ENCODE measurements around the gene CENPT.
A peak's percentile ranks its signal among the peaks of the same experiment; 100 is the strongest.

CENPT gene

DNA sequence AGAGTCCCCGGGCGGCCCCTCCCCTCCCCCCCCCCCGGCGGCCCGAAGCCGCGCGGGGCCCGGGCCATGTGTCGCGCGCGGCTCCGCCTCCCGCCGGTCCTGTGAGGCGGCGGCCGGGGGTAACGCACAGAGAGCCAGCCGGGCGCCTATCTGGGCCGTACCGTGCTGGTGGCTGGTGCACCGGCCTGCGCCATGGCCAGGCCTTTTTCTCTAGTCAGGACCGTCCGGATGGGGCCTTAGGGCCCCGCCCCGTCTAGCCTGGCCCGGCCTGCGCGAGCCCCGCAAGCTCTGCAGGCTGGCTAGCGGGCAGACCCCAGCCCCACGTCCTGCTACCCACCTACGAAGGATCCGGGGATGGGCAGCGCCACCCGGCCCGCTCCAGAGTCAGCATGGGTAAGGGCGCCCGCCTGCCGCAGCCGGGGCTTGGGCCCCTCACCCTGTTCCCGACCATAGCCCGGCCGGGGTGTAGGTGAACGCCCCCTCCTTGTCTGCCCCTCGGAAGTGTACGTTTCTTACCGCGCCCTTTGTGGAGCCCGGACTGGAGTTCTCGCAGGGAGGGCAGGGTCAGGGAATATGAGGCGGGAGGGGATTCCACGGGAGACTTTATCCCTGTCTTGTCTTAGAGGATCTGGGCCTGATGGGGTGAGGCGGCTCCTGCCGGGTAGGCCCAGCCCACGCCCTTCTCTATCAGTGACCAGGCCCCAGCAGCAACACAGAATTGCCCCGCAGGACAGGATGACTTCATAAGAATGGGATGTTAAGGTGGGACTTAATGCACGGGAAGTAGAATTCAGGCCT, at the start of gene CENPT:
Gene CENPT, minus strand, starts transcription at position 630 of the 798 bp plus-strand sequence. CDS start 13,834 bp downstream, outside the sequence.
- peak; percentile 76 for DNase-seq

DNA sequence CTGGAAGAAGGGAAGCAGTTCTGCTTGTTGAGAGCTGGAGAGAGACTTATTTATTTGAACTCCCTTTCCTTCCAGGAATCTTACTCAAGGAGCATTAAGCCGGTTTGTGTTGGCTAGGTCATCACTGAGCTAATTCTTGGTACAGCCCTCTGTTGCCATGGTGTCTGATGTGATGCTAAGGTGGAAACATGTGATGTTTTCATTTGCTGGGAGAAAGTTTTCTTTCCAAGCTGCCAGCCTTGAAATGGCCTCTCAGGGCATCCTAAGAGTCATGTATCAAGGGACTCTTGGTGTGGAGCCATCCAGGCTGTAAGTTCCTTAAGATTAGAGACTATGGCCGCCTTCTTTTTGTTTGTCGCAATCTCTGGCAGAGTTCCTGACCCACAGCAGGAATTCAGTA, 49.7 kb upstream of the CENPT start:
- DNase-seq: no peak

- no peak for DNase-seq
Measured at GRCh38 chr16:67893743-67894399, 46.4 kb upstream of the CENPT start.

DNA sequence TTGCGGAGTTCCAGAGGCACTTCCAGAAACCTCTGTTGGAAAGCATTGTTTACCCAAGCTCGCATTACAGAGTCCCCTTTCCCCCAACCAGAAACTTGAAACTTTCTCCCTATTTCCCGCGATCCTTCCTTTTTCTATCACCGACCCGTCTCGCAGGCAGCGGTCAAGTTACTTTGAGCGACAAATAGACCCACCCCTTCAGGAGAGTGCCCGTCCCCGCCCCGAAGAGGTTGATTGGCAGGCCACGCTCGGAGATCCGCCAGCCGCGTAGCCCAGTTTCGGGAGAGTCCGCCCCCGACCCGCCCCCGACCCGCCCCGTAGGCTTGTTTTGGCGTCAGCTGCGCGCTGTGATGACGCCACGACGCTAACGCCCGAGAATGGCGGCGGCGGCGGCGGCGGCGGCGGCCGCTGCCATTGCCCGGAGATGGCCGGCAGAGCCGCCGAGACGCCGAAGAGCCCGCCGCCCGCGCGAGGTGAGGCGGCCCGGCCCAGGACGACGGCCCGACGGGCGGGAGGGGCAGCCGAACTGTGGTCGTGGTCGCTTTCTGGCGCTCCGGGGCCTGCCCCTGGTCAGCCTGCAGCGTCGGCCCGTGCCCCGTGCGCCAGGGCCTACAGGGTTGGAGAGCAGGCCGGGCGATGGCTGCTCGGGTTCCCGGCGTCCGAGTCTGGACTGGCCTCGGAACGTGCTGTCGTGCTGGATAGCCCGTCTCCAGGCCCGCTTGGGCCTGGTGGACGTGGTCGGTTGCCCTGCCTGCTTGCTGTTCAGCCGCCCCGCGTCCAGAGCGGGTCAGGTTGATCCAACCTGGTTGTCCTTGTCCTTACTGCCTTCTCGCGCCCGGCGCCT, 45.6 kb upstream of the CENPT start, which contains the start of gene PSKH1:
Gene PSKH1, plus strand, starts transcription at position 356 of the 844 bp plus-strand sequence. CDS start 15,496 bp downstream, outside the sequence.
- DNase-seq: peak; percentile 100

DNA sequence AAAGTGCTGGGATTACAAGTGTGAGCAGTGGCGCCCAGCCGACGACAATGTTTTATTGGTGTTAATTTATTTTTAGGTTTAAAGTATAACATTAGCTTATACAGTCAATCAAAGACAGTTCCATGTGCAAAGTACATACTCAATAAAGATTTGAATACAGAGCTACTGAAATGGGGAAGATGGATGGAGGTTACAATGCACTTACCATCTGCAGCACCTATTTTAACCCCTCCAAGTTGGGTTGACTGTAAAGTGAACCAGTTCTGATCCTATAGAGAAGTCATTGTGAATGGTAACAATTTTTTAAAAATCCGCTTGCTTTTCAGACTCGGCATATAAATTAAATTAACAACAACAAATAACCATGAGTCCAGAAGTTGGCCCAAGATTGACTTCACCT, 44.9 kb upstream of the CENPT start:
- DNase-seq: no peak

DNA sequence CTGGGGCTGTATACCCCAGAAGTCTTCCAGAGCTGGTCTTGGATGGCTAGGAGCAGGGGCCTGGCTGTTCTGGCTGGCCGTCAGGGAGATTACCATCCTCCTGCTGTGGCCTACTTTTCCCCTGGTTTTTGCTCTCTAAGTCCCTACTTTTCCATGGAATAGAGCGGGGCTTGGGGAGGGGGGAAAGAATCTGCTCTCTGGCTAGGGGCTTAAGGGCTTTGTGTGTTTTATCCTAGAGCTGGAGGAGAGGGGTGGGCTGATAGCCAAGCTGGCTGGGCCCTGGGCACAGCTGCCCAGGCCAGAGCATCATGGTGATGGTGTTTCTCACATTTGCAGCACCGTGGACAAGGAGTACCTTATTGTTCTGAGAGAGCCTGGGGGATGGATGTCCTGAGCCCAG, 40.8 kb upstream of the CENPT start:
- no peak for DNase-seq

DNA sequence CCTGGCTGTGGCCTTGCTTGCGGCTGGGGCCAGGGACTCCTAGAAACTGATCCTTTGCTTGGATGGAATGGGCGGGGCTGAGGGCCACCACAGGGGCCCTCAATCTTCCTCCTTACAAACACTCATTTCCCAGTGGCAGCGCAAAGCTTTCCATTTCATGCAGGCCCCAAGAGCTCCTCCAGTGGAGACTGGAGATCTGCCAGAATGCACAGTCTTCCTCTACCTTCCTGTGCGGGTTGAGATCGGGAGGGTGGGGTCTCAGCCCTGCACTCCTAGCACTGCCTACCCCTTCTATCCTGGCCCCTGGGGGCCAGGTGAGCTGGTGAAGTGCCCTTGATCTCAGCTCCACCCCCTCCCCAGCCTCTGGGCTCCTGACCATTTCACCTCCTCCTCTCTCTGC, 38.9 kb upstream of the CENPT start:
- DNase-seq: no peak

DNA sequence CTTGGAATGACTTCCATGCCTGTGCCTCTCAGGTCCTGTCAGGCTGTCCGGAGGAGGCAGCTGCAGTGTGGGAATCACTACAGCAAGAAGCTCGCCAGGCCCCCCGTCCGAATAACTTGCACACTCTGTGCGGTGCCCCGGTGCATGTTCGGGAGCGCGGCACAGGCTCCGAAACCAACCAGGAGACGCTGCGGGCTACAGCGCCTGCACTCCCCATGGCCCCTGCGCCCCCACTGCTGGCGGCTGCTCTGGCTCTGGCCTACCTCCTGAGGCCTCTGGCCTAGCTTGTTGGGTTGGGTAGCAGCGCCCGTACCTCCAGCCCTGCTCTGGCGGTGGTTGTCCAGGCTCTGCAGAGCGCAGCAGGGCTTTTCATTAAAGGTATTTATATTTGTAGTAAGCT, 38.5 kb upstream of the CENPT start:
- no peak for DNase-seq

- DNase-seq: no peak
Measured at GRCh38 chr16:67885545-67885944, 38.1 kb upstream of the CENPT start.

- DNase-seq: no peak
Measured at GRCh38 chr16:67884684-67885083, 37.2 kb upstream of the CENPT start, which contains the start of gene NRN1L. Gene NRN1L (plus strand): TSS chr16:67884885. CDS start chr16:67884904, 19 bp downstream.

- peak; percentile 97 for DNase-seq
Measured at GRCh38 chr16:67883872-67884261, 36.4 kb upstream of the CENPT start.

GRCh38 chr16:67883146-67883871, 35.8 kb upstream of the CENPT start:
- DNase-seq: no peak

DNA sequence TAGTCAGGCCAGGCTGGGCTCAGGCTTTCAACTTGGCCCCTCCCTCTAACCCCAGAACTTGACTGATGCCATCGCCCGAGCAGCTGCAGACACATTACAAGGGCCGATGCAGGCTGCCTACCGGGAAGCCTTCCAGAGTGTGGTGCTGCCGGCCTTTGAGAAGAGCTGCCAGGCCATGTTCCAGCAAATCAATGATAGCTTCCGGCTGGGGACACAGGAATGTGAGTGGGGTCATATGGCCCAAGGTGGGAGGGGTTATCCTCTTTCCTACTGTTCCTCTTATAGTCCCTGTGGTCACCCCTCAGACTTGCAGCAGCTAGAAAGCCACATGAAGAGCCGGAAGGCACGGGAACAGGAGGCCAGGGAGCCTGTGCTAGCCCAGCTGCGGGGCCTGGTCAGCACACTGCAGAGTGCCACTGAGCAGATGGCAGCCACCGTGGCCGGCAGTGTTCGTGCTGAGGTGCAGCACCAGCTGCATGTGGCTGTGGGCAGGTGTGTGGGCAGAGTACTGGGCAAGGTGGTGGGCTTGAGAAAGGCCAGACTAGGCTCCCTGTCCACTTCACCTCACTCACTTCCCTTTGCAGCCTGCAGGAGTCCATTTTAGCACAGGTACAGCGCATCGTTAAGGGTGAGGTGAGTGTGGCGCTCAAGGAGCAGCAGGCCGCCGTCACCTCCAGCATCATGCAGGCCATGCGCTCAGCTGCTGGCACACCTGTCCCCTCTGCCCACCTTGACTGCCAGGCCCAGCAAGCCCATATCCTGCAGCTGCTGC, 35.1 kb upstream of the CENPT start:
- no peak for DNase-seq

- DNase-seq: no peak
Measured at GRCh38 chr16:67881621-67882161, 34.2 kb upstream of the CENPT start.

- DNase-seq: no peak
Measured at GRCh38 chr16:67880584-67880983, 33.1 kb upstream of the CENPT start.

DNA sequence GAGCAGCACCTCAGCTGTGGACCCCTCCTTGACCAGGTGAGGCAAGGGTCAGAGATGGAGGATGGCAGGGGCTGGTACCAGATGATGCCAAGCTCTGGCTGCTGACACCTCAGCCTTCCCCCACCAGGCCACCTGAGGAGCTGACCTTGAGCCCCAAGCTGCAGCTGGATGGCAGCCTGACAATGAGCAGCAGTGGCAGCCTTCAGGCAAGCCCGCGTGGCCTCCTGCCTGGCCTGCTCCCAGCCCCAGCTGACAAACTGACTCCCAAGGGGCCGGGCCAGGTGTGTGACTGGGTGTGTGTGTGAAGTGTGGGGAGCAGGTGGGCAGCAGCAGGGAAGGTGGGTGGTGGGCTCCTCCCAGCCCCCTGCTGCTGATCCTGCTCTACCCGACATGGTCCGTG, 32.4 kb upstream of the CENPT start:
- DNase-seq: no peak

DNA sequence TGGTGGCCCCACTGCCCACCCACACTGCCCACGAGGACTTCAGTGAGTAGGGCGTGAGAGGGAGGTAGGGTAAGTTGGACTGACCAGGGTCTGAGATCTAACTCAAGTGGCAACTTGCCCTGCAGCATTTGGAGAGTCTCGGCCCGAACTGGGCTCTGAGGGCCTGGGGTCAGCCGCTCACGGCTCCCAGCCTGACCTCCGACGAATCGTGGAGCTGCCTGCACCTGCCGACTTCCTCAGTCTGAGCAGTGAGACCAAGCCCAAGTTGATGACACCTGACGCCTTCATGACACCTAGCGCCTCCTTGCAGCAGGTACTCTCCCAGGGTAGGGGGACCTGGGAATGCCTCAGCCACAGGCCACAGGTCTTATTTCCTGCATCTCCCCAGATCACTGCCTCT, 32.0 kb upstream of the CENPT start:
- no peak for DNase-seq

DNA sequence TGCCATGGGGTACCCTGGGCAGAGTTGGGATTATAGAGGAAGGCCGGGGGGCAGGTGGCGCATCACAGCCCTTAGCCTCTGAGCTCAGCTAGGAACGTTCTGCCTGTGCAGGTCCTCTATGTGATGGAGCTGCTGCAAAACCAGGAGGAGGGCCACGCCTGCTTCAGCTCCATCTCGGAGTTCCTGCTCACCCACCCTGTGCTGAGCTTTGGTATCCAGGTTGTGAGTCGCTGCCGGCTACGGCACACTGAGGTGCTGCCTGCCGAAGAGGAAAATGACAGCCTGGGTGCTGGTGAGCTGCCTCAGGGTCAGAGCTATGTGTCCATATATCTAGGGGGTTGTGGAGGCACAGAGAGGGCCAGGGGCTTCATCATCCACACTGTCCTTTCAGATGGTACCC, 31.4 kb upstream of the CENPT start:
- DNase-seq: no peak

DNA sequence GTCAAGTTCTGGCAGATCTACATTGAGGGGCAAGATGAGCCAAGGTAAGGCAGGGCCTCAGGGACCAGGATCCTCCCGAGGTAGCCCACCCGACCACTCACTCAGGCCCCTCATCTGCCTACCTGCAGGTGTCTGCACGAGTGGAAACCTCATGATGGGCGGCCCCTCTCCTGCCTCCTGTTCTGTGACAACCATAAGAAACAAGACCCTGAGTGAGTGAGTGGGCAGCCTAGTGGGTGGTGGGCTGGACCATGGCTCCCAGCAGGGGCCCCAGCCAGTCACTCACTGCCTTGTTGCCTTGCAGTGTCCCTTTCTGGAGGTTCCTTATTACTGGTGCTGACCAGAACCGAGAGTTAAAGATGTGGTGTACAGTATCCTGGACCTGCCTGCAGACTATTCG, 30.7 kb upstream of the CENPT start:
- DNase-seq: no peak

DNA sequence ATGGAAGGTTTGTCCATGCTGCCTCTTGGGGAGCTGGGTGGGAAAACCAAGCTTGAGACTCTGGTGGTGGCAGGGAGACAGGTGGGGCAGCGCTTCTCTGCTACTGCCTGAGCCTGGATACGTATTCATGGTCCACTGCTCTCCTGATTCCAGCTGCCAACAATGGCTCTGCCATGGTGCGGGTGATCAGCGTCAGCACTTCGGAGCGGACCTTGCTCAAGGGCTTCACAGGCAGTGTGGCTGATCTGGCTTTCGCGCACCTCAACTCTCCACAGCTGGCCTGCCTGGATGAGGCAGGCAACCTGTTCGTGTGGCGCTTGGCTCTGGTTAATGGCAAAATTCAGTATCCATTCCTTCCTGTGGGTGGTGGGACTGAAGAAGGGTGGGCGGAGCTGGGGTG, 29.6 kb upstream of the CENPT start:
- no peak for DNase-seq

DNA sequence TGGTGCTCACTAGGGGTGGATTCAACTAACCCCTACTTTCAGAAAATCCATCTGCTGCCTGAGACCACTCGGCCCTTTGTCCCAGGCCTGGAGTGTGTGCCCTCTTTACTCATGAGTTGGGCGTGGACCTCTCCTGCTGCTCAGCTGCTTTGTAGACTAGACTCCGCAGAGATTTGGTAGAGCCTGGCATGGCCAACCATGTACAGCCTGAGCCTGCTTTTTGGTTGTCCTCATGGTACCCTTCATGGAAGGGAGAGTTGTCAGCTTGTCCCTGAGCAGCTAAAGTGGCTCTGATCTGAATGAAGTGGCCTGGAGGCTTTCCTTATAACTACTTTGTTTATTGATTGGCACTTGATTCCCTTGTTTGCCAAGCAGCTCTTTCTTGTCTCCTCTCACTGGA, 26.9 kb upstream of the CENPT start:
- DNase-seq: no peak
